Body of pancreas (tissue), 4 donors: Measurements from ENCODE around the gene DNAI2. TPM values are rescaled to one million over a fixed set of nuclear protein-coding genes. Genes with fewer than 3 reads are reported as not detected.

Experiments used
- ATAC-seq: fragments of 150-250 bp; one replicate; pipeline ENCODE4 v1.9.1; 2016
- DNase-seq, 4 donors: peaks; one replicate each; pipeline ENCODE4 v3.0.0-alpha.2; 2019
- H3K27ac ChIP-seq, 4 donors: fragments of 200-600 bp; sonication (generic); 1 replicate in 3 of 4; 2 replicates in 1 of 4; pipeline versions ENCODE4 v1.5.1 to v1.6.1; 2016 to 2019; ENCODE audit warnings: mild to moderate bottlenecking in 1 of 4, mixed read lengths in 1 of 4, moderate library complexity in 1 of 4
- H3K27me3 ChIP-seq, 2 donors: fragments of 200-600 bp; sonication (generic); one replicate each; pipeline ENCODE4 v1.6.0; 2016; ENCODE audit warnings: mild to moderate bottlenecking in 1 of 2
- H3K36me3 ChIP-seq, 2 donors: fragments of 200-600 bp; sonication (generic); replicated peaks in 1 of 2; 2 replicates each; pipeline ENCODE4 v1.5.1; 2016; ENCODE audit warnings: low read depth in 2 of 2; ENCODE audit not compliant: insufficient read depth in 1 of 2
- H3K4me1 ChIP-seq: fragments of 200-600 bp; sonication (generic); one replicate; pipeline ENCODE4 v1.6.0; 2016
- H3K4me3 ChIP-seq, 2 donors: fragments of 200-600 bp; sonication (generic); 1 replicate in 1 of 2; 2 replicates in 1 of 2; pipeline ENCODE4 v1.5.1; 2016 to 2019
- H3K9me3 ChIP-seq, 3 donors: fragments of 200-600 bp; sonication (generic); 1 replicate in 2 of 3; 2 replicates in 1 of 3; pipeline ENCODE4 v1.5.1; 2016
- POLR2A ChIP-seq, 3 donors: fragments of 450-650 bp; IDR thresholded peaks; one replicate each; pipeline ENCODE4 v1.6.1; 2016; ENCODE audit warnings: antibody characterized with exemption in 3 of 3, mild to moderate bottlenecking in 2 of 3
- WGBS, 2 donors: methylation state at CpG; one replicate each; pipeline ENCODE4 v1.1.5; 2017; 5-methylcytosine and 5-hydroxymethylcytosine counted together
- intact Hi-C: fragments of 100-400 bp; cut with DNase I; formaldehyde crosslinking; loops from one replicate; pipeline ENCODE4 v1.15.1; 2023
- total RNA-seq, 2 donors: library from RNA; depleted of rRNA; stranded (reverse); fragments of >200 nt; gene quantifications; one replicate each; pipeline ENCODE4 v1.1.0, GENCODE V29; 2016
- TF ChIP-seq, protein P1 (sequence below), 7 experiments: fragments of 450-650 bp in 4 of 7; fragments of 200-600 bp in 3 of 7; sonication (generic) in 3 of 7; IDR thresholded peaks; one replicate each; pipeline ENCODE4 v1.5.1; 2016 to 2019; ENCODE audit warnings: antibody characterized with exemption in 7 of 7

DNAI2 gene
- total RNA-seq, 2 donors from 2014 or later, result not detected

- Histone ChIP-seq H3K27ac (no peak overlapping the region), H3K36me3 (no peaks in the 10 kb centered on the region), H3K9me3 (no peaks in the 10 kb centered on the region), H3K27me3 (no peaks in the 10 kb centered on the region), H3K4me3 (no peak overlapping the region), H3K4me1 (no peaks in the 10 kb centered on the region)
- DNase-seq, result no peak
- TF ChIP-seq, protein P1, sequence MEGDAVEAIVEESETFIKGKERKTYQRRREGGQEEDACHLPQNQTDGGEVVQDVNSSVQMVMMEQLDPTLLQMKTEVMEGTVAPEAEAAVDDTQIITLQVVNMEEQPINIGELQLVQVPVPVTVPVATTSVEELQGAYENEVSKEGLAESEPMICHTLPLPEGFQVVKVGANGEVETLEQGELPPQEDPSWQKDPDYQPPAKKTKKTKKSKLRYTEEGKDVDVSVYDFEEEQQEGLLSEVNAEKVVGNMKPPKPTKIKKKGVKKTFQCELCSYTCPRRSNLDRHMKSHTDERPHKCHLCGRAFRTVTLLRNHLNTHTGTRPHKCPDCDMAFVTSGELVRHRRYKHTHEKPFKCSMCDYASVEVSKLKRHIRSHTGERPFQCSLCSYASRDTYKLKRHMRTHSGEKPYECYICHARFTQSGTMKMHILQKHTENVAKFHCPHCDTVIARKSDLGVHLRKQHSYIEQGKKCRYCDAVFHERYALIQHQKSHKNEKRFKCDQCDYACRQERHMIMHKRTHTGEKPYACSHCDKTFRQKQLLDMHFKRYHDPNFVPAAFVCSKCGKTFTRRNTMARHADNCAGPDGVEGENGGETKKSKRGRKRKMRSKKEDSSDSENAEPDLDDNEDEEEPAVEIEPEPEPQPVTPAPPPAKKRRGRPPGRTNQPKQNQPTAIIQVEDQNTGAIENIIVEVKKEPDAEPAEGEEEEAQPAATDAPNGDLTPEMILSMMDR (IDR thresholded peaks at IDR 0.05), result no peak
- TF ChIP-seq POLR2A (IDR thresholded peaks at IDR 0.05), result no peak
- ATAC-seq, result peak; percentile 33
- WGBS, 2 donors, result 36 to 63% methylated on average over 2 to 16 of the region's 16 CpGs
- intact Hi-C loops, result no loop called here
Observed at GRCh38 chr17:74317071-74317470, 43.0 kb downstream of the DNAI2 start.

DNA sequence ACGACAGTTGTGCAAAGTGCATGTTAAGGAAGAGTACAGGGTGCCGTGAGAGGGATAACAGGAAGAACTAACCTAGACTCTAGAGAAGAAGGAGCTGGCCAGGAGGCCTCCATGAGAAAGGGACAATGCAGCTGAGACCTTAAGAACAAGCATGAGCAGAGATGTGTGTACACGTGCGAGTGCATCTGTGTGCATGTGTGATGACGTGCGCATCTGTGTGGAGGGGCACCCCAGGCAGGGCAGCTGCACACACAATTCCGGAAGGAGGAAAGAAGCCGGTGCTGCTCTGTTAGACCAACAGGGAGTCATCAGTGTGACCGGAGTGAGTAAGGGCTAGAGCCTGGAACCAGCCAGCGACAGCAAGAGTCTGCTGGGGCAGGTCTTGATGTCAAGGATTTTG lies 44.4 kb downstream of the DNAI2 start:
- intact Hi-C loops, result no loop called here
- DNase-seq, result no peak
- WGBS, 2 donors, result 79% methylated on average over 10 of the region's 10 CpGs
- H3K27ac ChIP-seq, result no peak overlapping the region
- H3K36me3 ChIP-seq, result no peaks in the 10 kb centered on the region
- H3K9me3 ChIP-seq, result no peaks in the 10 kb centered on the region
- no peak overlapping the region for H3K4me3 ChIP-seq
- no peaks in the 10 kb centered on the region for H3K4me1 ChIP-seq
- TF ChIP-seq, protein P1 (IDR thresholded peaks at IDR 0.05), result no peak
- ATAC-seq, result no peak
- no peaks in the 10 kb centered on the region for H3K27me3 ChIP-seq

GRCh38 chr17:74324521-74324920 lies 50.5 kb downstream of the DNAI2 start:
- peaks cover 0 to 6% of the 10 kb centered on the region in 2 donors for H3K27me3 ChIP-seq
- ATAC-seq (no peak), DNase-seq (no peak)
- peaks cover 15% of the 10 kb centered on the region for H3K4me1 ChIP-seq
- TF ChIP-seq POLR2A (IDR thresholded peaks at IDR 0.05), result no peak
- TF ChIP-seq, protein P1 (IDR thresholded peaks at IDR 0.05), result no peak
- 79 to 84% methylated on average over 6 of the region's 6 CpGs for WGBS, 2 donors
- intact Hi-C loops, result no loop called here
- H3K9me3 ChIP-seq, result no peaks in the 10 kb centered on the region
- H3K36me3 ChIP-seq, result no peaks in the 10 kb centered on the region
- H3K27ac ChIP-seq, result no peak overlapping the region
- no peak overlapping the region for H3K4me3 ChIP-seq

DNA sequence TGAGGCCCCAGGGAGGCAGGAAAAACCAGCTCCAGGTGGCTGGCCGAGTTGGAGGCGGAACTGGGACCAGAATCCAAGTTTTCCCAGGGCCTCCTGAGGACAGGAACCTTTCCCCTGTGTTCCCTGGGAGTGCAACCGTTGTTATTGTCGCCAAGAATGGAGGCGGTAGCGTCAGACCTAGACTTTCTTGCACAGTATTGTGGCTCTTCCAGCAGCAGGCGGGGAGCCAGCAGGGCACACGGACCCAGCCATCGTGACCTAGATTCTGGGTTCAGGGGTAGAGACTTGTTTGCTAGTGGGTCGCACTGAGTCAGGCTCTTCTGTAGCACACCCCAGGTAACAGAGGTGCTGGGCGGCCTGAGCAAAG lies 51.3 kb downstream of the DNAI2 start:
- DNase-seq (no peak), ATAC-seq (no peak)
- Histone ChIP-seq H3K27ac (no peak overlapping the region), H3K36me3 (no peaks in the 10 kb centered on the region), H3K9me3 (no peaks in the 10 kb centered on the region), H3K4me1 (peaks cover 15% of the 10 kb centered on the region), H3K27me3 (peaks cover 0 to 6% of the 10 kb centered on the region in 2 donors), H3K4me3 (no peak overlapping the region)
- no peak for TF ChIP-seq POLR2A (IDR thresholded peaks at IDR 0.05)
- TF ChIP-seq, protein P1 (IDR thresholded peaks at IDR 0.05), result no peak
- WGBS, 2 donors, result 31% methylated on average over 11 of the region's 11 CpGs; no CpG with 5 or more reads in 1 of the 2 donors
- intact Hi-C loops, result no loop called here

GRCh38 chr17:74325743-74326379 lies 51.8 kb downstream of the DNAI2 start, which contains the start of gene KIF19:
KIF19 (plus strand) TSS chr17:74326226; CDS start chr17:74326350, 124 bp downstream.
- intact Hi-C loops, result no loop called here
- peaks cover 0 to 6% of the 10 kb centered on the region in 2 donors for H3K27me3 ChIP-seq
- no peak within 1 kb of the TSS for H3K4me3 ChIP-seq
- no peaks in the 10 kb centered on the region for H3K36me3 ChIP-seq
- no peak within 1 kb of the TSS for H3K27ac ChIP-seq
- ATAC-seq (peak; percentile 61), DNase-seq (peak; percentile 32 to 56 (median 36))
- no peaks in the 10 kb centered on the region for H3K9me3 ChIP-seq
- 6% methylated on average over 69 of the region's 73 CpGs; no CpG with 5 or more reads in 1 of the 2 donors for WGBS, 2 donors
- peaks cover 15% of the 10 kb centered on the region for H3K4me1 ChIP-seq
- TF ChIP-seq, protein P1 (IDR thresholded peaks at IDR 0.05), result no peak
- TF ChIP-seq POLR2A (IDR thresholded peaks at IDR 0.05), result peak in 1 of 3 donors; percentile 10
